HG02763 (cell line): ENCODE data around the gene NDUFAF7.
"Not testable (repeated sequence)": the region's sequence is repeated elsewhere in the genome, so short reads cannot be mapped to it uniquely, and the experiment has no call there.

Experiments used
- ATAC-seq: cut with Tn5 transposase; IDR thresholded peaks from one replicate; pipeline ENCODE4 v1.9.1; 2021; ENCODE audit warnings: mild to moderate bottlenecking, moderate library complexity; ENCODE audit not compliant: unreplicated experiment

Gene NDUFAF7

GRCh38 chr2:37211939-37212338 lies 19.5 kb upstream of the NDUFAF7 start:
- ATAC-seq, result no peak

DNA sequence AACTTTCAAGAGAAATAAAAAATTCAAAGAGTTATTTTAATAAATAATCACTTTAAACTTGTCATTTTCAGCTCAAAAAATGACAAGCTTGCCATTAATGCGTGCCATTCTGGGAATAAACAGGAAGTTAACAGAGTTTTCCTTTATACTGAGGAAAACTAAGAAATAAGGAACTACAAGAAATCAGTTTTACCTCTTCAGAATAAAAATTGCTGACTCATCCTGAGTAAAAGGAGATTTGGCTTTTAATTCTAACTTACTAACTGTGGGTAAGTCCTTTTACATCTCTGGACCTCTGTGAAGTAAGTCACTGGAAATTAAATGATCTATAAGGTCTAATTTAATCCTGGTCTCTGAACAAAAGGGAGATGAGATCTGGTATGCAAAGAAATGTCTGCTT lies 16.2 kb upstream of the NDUFAF7 start:
- no peak for ATAC-seq

DNA sequence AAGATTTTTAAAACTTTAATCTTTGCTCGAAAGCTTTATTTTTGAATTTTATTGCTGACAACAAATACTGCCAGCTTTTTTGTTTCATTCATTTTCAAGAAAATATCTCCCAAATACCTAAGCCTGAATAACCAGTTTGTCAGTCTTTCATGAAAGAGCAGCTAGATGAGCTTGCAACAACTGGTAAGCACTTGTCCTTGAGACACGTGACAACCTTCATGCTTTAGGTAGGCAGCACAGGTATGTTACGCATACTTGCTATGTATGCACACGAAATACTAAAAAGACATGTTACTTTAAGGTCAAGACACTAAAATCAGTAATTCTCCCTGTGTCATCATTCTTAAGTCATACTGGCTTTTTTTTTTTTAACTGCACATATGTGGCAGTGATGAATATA lies 12.4 kb upstream of the NDUFAF7 start:
- no peak for ATAC-seq

DNA sequence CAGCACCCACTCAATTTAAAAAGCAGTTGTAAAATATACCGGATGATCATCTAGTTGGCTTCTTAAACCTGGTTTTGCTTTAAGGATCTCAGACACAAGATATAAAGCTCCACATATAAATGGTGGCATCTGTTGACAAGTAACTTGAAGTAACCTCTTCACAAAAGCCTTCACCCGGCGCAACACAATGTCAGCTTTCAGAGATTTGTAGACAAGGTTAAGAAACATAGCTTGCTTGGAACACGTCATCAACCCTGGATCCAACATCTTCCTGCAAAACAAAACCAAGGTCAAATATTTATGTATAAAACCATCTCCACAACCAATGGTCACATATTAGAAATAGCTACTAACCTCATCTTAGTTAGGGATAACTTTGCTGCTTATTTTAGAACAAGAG lies 8.3 kb upstream of the NDUFAF7 start:
- ATAC-seq, result no peak

DNA sequence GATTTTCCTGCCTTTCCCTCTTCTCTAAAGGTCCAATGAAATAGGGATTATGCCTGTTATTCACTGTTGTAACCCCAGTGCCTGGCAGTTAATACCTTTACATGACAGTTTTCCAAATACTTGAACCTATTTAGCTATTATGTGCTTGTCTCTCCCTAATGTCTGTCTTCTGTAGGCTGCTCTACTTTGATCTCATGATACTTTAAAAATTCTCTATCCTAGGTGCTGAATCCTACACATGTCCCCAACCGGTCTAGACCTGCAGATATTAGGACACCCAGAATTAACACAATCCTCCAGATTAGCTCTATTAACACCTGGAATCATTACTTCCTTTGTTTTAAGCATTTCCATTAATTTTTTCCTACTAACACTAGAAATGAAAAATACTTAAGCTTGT lies 7.4 kb upstream of the NDUFAF7 start:
- ATAC-seq, result no peak

- ATAC-seq, result not testable (repeated sequence)
Measured at GRCh38 chr2:37225129-37225528, 6.3 kb upstream of the NDUFAF7 start.

GRCh38 chr2:37226863-37227262 lies 4.6 kb upstream of the NDUFAF7 start:
- ATAC-seq, result no peak

- no peak for ATAC-seq
Measured at GRCh38 chr2:37228788-37229187, 2.7 kb upstream of the NDUFAF7 start.

- no peak for ATAC-seq
Measured at GRCh38 chr2:37230581-37230980, 877 bp upstream of the NDUFAF7 start.

GRCh38 chr2:37232131-37232933 lies 874 bp downstream of the NDUFAF7 start:
- ATAC-seq, result peak; percentile 8

DNA sequence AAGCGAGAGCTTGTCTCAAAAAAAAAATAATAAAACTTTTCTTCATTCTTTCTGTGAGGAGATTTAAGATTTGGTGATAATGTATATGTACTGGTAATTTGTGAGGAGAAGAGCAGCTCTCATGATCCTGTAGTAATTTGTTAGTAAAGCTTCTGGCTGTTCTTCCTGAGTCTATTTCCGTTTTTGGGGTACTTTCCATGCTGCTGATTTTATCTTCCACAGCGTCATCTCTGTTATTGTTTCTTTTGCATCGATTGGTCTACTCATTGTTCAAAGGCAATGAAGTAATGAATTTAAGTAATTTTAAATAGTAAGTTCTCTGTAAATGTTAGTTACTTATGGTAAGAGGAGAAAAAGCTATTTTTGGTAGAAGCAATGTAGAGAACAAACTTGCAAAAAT lies 12.0 kb downstream of the NDUFAF7 start:
- no peak for ATAC-seq

GRCh38 chr2:37244017-37244416 lies 12.6 kb downstream of the NDUFAF7 start:
- ATAC-seq, result peak; percentile 58

- ATAC-seq, result no peak
Measured at GRCh38 chr2:37244755-37245154, 13.3 kb downstream of the NDUFAF7 start.

DNA sequence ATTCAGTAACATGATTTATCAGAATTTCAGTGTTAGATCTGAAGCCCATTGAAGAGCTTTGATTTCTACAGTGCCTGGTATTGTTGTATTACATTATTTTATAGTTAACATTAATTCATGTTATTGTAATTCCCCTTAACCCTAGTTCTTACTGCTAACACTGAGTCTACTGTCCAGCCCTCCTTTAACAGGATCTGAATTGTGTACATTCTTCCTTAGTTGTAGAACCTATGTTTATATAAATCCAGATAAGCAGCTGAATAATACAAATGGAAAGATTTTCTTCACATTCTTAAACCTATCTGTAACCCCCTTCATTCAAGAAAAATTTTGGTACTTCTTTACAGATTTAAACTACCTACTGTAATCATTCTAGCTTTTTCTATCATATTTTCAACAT lies 14.7 kb downstream of the NDUFAF7 start:
- ATAC-seq, result no peak

DNA sequence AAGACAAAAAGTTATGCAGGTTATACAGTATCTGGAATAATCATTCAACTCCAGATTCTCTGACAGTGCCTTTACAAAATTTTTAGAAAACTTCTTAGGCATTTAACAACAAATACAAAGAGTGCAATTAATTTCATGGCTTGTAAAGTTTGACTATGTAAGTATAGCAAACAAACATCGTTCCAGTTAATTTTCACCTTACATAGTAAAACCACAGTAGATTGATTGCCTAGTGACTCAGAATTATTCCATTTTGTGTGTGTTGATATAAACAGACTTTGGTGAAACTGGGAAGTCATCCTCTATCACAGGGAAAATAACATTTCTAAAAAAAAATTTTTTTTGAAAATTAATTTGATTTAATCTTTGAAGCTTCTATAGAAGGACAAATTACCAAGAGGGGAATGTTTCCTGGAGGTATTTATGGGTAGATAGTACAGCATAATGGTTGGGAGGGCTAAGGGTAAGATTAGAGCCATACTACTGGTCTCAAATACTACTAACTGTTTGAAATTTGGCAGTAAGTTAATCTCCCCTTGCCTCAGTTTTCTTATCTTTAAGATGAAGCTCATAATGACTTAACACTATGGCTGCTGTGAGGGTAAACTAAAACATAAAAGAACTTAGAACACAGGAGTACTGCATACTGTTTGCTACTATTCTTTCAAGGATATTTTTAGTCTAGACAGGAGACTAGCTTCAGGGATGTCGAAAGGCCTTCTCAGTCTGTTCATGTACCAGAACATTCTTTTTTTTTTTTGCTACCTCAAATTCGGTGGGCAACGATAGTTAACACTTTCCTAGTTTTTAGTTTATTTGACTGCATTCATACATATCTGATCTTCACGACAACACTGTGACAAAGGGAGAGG lies 19.6 kb downstream of the NDUFAF7 start:
- ATAC-seq, result no peak

DNA sequence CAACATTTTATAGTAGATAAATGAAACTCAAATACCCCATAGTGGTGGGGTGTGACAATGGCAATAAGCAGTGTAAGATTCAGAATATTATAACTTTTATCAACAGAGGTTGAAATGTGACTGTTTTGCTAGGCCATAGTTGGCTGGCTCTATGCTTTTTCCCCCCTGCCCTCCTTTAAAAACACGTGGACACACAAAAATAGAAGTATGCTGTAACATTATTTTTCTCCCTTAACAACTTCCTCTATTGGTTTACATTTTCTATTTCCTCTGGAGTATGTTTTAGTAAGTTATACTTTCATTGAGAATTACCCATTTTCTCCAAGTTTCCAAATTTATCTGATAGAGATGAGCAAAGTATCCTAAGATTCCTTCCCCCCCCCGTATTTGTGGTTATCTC lies 31.1 kb downstream of the NDUFAF7 start:
- ATAC-seq, result no peak

DNA sequence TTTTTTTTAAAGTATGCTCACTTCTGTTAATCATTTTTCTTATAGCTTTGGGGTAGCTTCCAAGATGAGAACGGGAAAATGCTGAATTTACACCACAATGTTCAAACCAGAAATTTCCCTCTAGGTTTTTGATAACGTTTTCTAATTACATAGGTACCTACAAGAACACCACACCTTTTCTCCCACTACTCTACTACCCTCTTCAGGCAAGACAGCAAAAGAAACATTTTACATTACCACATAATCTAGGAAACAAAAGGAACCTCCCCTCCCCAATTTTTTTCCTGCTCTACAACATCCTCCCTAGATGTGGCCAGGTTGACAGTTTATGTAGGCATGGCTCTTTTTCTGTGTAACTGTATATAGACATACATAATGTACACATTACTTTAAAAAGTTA lies 32.4 kb downstream of the NDUFAF7 start:
- no peak for ATAC-seq

- no peak for ATAC-seq
Measured at GRCh38 chr2:37267685-37268084, 36.2 kb downstream of the NDUFAF7 start.

DNA sequence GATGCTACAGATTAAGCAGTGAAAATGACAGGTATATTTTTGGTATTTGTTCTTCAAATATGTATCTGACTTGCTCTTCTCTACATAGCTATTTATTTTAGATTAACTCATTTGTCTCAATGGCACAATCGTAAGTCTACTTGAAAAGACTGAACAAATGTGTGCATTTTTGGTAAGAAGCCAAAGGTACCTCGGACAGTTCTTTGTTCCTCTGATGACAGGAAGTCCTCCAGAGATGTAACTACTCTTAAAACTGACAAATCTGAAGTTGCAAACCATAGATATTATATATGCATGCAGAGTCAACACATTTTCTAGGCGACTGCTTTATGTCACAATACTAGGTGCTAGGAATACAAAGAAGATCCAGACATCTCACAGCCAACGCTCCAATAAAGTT lies 36.7 kb downstream of the NDUFAF7 start:
- ATAC-seq, result no peak

- ATAC-seq, result no peak
Measured at GRCh38 chr2:37271376-37272067, 40.1 kb downstream of the NDUFAF7 start.

DNA sequence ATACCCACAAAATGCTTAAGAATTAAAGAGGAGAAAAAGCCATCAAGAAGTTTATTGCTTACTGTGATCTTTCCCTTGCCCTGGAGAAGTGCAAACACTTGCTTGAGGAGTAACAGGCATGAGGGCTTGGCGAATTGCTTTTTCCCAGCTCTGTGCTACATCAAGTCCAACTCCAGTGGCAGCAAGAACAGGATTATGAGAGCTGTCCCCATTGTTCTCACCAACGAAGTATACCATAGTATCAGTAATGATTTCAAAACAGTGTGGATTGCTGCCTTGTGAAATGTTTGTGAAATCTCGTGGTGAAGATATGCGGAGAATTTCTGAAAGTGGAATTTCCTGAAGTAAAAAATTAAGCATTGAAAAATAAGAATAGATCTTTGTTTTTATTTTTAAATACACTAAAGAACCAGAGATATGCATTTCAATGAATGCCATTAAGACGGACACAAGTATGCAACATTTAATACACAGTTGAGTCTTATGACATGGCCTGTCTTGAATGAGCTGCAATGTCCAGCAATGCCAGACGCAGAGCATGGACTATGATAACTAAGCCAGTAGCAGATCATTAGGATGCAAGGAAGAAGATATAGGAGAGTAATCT lies 43.0 kb downstream of the NDUFAF7 start:
- no peak for ATAC-seq
